ENCODE measurements around the gene TMEM200C.
"Not testable (repeated sequence)": the region's sequence is repeated elsewhere in the genome, so short reads cannot be mapped to it uniquely, and the experiment has no call there.

TMEM200C gene

DNA sequence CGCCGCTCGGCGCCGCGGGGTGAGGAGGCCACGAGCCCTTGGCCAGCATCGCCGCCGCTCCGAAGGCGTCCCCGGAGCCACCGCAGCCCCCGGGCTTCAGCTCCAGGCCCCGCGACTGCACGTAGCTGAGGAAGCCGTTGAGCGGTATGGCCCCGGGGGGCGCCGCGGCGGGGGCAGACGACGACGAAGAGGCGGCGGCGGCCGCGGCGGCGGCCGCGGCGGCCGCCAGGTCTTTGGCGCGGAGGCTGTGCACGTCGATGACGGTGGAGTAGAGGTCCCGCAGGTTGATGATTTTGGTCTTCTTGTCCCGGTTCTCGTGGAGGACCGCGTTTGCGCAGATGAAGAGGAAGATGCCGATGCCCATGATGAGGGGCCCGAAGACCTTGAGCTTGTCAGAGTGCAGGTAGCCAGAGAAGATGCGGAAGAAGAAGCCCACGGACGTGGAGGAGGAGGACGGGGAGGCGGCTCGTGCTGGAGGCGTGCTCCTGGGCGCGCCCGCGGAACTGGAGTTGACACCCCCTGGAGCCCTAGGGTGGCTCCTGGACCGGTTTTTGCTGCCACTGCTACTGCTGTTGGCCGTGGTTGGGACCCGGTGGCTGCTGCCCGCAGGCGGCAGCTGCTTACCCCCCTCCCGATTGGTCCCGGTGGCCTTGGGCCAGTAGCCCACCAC, 4.0 kb downstream of the TMEM200C start:
- no peak for DNase-seq

DNA sequence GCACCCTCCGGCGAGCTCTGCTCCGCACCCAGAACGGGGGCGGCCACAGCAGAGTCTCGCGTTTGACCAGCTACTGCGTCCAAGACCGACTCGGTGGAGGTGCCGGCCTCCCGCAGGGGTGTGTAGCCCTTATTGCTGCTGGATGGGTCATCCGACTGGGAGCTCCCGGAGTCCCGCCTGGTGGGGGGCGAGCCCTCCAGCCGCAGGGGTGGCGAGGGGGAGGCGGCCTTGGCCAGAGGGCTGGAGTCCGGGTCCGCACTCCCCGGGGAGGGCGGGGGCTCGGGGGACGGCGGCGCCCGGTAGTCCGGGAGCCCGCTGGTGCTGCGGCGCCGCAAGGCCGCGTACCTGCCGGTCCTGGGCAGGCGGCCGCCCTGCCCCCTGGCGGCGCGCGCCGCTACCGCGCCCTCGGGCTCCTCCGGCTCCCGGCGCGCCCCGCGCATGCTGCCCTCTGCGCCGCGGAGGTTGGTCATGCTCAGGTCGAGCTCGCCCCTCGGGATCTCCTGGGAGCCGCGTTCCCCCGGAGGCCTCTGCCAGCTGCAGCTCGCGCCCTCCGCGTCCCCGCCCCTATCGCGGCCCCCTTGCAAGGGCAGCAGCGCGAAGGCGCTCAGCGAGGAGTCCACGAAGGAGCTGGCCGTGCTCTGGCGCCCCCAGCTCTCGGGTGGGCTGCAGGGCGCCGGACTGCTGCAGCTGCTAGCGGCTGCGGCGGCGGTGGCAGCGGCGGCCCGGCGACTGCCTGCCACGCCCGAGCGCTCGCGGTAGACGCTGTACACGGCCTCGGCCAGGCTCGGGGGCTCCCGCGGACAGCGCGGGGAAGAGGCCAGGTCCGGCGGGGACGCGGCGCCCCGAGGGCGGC, 4.8 kb downstream of the TMEM200C start:
- DNase-seq, result peak; percentile 23

DNA sequence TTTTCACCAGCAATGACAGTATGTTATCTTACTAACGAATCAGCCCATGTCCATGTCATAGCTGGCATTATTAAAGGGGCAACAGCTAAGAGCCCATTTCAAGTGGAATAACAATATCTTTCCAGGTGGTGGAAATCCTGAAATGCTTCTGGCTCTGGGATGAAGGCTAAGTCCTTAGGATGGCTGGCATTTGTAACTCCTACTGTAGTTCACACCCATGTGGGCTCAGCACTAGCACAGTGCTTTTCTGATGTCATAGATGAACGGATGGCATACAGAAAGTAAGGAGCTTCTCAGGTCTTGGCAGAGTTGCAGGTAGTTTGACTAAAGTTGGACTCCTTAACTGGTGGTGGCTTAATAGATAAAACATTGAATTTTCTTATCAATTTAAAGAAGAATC, 10.0 kb downstream of the TMEM200C start:
- no peak for DNase-seq

DNA sequence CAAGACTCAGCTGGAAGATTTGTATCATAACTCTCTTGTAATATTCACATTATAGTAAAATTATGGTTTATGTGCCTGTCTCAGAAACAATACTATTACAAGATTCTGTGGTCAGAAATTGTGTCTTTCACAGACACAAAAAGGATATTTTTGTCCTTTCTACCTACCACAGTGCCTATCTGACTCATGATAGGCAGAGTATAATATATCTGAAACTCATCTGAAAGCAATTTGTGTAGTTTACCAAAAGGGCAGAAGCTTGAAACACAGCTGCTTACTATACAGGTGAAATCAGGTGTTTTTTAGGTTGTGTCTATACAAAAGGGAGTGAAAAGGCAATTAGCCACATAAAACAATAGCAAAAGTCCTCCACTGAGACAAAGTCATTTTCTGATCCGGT, 10.9 kb downstream of the TMEM200C start:
- DNase-seq, result no peak

DNA sequence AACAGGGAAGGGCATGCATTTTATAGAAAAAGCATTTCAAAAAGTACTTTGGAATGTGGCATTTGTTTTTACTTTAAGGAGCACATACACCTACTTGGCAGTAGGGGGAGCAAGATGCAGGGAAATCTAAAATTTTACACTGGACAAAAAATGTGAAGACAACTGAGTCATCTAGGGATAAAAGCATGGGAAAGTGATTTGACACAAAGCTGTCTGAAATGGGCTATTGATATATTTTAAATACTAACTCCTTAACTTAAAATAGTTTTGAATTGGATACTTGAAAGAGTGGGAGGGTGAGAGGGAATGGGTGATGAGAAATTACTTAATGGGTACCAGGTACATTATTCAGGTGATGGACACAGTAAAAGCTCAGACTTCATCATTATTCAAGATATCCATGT, 15.8 kb downstream of the TMEM200C start:
- DNase-seq, result peak; percentile 29

DNA sequence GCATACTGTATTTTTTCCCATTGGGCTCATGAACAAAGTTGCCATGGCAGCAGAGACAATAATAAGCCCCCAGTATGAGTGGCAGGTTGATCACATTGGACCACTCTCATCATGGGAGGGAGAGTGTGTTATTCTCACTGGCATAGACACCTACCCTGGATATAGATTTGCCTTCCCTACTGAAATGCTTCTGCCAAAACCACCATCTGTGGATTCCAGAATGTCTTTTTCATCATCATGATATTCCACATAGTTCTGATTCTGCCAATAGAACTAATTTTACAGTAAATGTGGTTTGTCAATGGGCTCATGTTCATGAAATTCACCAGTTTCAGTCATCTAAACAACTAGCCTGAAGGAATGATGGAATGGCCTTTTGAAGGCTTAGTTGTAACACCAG, 18.4 kb downstream of the TMEM200C start:
- DNase-seq, result no peak

DNA sequence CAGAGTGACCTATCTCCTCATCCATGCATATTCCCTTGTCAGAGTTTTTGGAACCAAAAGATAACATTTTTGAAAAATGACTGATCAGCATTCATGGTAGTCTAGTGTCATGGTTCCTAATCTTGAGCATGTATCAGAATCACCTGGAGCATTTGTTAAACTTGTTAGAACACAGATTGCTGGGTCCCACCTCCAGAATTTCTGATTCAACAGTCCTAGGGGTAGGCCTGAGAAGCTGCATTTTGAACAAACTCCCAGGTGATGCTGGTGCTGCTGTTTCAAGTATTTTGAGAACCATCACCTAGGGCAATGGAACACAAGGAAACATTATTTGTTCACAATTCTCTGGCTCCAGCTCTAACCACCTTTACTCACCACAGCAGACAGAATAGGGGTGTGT, 21.0 kb downstream of the TMEM200C start:
- no peak for DNase-seq

DNA sequence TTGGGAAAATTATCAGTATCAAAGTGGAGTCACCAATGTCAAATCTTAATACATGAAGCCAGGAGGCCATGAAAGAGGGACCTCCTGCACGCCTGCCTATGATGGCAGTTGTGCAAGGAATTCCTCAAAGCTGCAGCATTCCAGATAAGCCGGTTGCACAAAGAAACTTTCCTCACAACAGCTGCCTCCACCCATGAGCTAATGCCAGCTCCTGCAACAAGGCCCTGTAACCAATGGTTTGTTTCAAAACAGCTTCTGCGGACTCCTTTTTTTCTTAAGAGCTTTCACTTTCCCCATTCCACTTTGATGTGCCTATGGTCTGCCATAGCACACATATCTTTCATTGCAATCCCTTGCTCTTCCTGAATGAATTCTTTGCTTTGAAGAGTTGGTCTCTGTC, 22.4 kb downstream of the TMEM200C start:
- DNase-seq, result no peak

DNA sequence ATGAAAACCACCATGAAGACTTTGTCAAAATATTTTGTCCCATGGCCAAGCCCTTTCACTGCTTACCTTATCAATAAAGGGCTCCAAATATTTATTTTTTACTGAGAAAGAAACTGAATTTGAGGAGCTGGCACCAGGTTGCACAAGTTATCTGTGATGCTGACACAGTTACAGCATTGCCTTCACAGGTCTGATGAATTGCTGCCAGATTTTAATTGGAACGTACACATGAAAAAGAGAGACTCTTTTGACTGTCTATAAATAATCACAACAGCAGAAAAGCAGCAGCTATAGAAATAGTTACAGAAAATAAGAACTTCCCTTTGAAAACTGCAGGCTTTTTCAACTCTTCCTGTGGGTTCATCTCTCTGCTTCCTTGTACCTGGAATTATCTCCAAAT, 23.9 kb downstream of the TMEM200C start:
- DNase-seq, result no peak

DNA sequence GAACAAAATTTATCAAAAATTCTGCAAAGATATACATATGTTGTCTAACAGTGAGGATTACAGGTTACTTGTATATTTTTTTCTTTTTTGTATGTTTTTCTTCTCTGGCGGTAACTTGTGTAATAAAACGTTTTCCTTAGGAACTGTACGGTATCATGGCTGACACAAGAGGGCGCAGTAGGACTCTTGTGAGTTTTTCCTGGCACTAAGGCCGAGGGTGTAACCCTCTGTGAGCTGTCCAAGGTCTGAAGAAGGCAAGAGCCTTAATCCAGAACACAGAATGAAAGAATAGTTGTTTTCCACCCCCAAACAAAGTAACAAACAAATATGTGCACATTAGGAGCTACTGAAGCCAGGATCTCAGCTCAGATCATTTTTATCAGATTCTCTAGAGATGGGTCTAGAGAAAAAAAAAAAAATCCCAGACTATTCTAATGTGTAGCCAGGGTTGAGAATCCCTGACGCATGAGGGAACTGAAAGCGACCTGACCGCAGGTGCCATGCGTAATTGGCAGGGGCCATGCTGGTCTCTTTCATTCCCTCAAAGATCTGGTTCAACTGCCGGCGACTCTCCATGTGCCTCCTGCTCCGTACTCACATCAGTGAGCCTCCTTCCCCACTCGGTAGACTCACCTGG, 27.0 kb downstream of the TMEM200C start:
- DNase-seq, result peak; percentile 76

DNA sequence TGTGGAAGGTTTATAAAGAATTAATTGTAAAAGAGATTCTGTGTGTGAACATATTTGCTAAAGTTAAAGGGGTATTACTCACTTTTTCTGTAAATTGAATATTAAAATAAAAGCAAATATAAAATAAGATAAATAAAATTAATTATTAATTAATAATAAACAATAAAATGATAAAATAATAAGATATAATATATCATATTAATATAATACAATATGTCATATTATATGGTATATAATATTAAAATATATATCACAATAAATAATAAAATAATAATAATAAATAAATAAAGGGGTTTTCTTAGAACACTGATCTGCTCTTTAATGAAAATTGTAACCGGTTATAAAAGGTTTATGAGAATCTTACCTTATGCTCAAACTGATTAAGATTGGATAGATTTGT, 29.8 kb downstream of the TMEM200C start:
- DNase-seq, result no peak

DNA sequence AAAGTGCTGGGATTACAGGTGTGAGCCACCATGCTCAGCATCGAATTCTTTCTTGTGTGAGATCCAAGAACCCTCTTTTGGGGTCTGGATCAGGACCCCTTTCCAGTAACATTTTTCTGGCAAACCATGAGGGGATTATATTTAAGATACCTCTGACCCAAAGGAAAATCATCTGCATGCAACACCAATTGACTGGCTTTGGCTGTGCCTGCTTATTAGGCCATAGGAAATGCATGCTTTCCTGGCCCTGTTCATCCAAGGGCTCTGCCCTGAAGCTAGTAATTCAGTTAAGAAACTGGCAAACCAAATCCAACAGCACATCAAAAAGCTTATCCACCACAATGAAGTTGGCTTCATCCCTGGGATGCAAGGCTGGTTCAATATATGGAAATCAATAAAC, 33.2 kb downstream of the TMEM200C start:
- DNase-seq, result not testable (repeated sequence)

DNA sequence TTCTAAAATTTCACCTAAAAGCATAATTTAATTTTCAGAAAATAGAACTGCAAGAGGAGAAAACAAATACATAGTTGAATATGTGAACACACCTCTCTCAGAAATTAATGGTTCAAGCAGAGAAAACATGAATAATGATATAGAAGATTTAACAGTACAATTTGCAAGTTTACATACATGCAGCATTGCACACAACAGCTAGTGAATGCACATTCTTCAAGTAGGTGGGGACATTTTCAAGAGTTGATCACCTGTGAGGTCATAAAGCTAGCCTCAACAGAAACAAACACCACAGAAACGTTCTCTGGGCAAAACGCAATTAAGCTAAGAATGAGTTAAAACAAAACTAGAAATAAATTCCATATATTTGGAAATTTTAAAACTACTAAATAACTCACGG, 38.1 kb downstream of the TMEM200C start:
- no peak for DNase-seq

DNA sequence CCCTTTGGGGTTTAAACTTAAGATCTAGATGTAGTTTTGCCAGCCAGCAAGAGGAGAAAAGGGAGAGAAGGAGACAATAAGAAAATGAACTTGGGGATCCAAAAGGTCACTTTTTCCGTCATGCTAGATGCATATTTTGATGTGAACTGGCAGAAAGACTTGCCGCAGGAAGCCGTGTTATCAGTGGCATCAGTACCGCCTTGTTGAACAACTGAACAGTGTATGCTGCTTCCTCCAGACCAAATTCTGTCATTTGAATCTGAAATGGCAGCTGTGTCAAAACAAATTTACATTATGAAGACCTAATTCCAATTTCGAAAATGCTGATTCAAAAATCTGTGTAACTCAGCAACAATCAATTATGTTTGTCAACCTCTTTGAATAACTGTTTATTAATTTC, 42.1 kb downstream of the TMEM200C start:
- DNase-seq, result no peak

DNA sequence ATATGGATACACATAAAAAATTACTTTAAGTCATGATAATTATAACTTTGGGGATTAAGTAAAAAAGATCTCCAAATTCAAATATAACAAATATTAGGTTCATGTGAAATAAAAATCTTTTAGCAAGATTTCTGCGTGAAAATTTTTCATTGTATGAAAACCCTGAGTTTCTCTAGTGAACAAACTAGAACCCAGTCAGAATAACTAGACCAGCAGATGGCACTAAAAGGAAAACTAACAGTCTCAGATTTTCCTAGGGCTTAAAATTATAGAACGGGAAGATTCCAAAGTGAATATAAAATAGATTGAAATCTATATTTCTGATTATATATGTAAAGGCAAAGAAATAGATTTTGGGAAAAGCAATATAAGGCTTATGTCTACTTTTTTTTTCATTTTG, 43.3 kb downstream of the TMEM200C start:
- no peak for DNase-seq

DNA sequence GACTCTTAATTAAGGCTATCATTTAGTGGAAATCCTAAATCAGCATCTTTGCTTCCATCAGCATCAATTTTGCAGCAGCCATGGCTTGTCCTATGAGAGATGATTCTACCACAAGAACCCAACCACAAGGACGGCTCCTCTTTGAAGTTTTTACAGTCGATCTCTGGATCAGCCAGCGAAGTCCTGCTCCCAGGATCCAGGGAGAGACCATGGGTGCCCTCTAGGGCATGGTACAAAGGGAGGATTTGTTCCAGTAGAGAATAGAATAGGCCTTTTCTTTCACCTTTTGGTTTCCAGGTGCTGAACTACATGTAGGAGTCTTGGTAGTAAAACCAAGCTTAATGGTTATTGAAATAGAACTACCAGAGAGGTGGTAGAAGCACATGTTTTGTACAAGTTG, 52.7 kb downstream of the TMEM200C start:
- DNase-seq, result no peak

DNA sequence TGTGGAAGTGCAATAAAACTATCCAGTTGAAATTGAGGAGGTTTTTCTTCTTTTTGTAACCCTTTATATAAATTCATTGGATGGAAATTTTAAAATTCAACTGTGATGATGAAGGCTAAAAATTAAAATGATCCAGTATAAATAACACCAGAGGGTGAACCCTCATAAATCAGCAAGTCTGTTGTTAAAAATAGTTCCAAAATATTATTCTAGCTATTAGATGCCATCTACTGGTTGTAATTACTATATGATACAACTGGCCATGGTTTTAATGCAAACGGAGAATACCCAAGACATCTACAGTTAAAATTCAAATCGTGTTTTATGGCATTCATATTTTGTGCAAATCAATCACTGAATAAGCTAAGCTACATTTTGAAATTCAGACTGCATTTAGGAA, 53.8 kb downstream of the TMEM200C start:
- peak; percentile 16 for DNase-seq

DNA sequence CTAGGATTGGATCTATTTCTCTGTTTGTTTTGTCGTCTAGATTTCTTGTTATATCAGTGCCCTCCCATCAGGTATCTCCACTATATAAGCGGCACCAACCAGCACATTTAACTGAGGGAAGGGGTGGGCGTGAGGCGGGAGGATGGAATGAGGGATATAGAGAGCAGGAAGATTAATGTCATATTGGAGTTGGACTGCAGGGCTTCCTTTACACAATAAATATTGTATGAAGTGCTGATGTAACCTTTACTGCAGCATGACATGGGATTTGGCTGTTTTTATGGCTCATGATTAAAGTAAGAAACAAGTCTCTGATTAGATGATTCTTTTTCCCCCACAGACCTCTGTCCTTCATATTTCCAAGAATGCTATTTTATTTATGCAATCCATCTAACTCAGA, 54.8 kb downstream of the TMEM200C start:
- no peak for DNase-seq

DNA sequence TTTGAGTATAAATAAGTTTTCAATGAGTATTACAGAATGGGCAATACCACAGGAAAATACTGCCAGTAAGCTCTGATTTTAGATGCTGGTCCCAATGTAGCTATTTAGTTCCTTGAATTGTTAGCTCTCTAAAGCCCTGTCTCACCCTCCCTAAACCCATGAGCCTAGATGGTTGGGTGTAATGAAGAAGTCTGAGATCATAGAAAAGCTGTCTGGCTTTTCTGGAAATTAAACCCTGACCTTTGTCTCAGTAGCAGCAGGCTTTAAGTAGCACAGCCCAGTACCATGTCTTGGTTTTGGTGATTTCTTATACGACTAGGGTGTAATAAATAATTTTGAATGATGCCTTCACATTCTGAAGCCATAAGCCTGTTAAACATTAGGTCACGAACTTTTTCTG, 55.3 kb downstream of the TMEM200C start:
- no peak for DNase-seq

DNA sequence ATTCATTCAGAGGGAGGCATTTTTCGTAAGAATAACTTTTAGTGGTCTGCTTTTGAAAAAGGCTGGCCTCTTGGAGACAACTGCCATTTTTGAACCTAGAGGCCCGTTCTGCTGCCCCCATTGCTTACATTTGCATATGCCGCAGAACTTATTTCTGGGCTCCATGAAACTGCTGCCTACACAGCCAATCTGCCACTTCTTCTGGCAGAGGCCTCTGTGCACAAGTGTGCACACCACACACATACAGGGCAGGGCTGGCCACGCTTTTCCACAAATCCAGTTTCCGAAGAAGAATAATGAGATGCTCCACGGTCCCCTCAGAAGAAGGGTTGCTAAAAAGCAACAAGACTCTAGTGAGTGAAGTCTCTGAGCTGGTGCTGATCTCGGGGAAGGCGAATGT, 56.2 kb downstream of the TMEM200C start:
- no peak for DNase-seq
